HepG2 (cell line): ENCODE measurements around the gene IL22RA1. TPM values are rescaled to one million over a fixed set of nuclear protein-coding genes. Genes with fewer than 3 reads are reported as not detected.
A peak's percentile ranks its signal among the peaks of the same experiment; 100 is the strongest.

ENCODE experiments used
- FOXK1 ChIP-seq: sonication (generic); formaldehyde crosslinking; IDR thresholded peaks from 2 replicates; pipeline ENCODE4 v1.4.0; 2020; ENCODE audit warnings: low read depth, missing genetic modification reagents, borderline replicate concordance
- FOXM1 ChIP-seq: sonication (generic); formaldehyde crosslinking; IDR thresholded peaks from 2 replicates; pipeline ENCODE4 v1.5.0; 2020; ENCODE audit warnings: missing genetic modification reagents
- HMG20B ChIP-seq: conservative IDR thresholded peaks from 2 replicates; pipeline ENCODE4 v1.6.1; 2016; ENCODE audit warnings: missing genetic modification reagents, missing compliant biosample characterization
- HOXA5 ChIP-seq: sonication (generic); formaldehyde crosslinking; IDR thresholded peaks from 2 replicates; pipeline ENCODE4 v1.4.0; 2020; ENCODE audit warnings: missing genetic modification reagents
- MAFG ChIP-seq: sonication (generic); formaldehyde crosslinking; IDR thresholded peaks from 2 replicates; pipeline ENCODE4 v1.5.1; 2020; ENCODE audit warnings: mild to moderate bottlenecking, missing genetic modification reagents
- NFYB ChIP-seq: sonication (generic); formaldehyde crosslinking; IDR thresholded peaks from 2 replicates; pipeline ENCODE4 v1.4.0; 2020; ENCODE audit warnings: missing genetic modification reagents
- PAWR ChIP-seq: sonication (generic); formaldehyde crosslinking; IDR thresholded peaks from 2 replicates; pipeline ENCODE4 v1.4.0; 2020; ENCODE audit warnings: missing genetic modification reagents, mild to moderate bottlenecking, borderline replicate concordance
- SKI ChIP-seq: fragments of 450-650 bp; IDR thresholded peaks from one replicate; pipeline ENCODE4 v1.6.1; 2018; ENCODE audit warnings: mild to moderate bottlenecking; ENCODE audit not compliant: partially characterized antibody
- THRA ChIP-seq: sonication (generic); formaldehyde crosslinking; IDR thresholded peaks from 2 replicates; pipeline ENCODE4 v1.4.0; 2020; ENCODE audit warnings: missing genetic modification reagents, borderline replicate concordance
- XRCC5 ChIP-seq: fragments of 200-400 bp; formaldehyde crosslinking; optimal IDR thresholded peaks from 2 replicates; pipeline ENCODE3; 2017; ENCODE audit warnings: mild to moderate bottlenecking, low read length
- ZBTB7B ChIP-seq: sonication (generic); formaldehyde crosslinking; IDR thresholded peaks from 2 replicates; pipeline ENCODE4 v1.4.0; 2020; ENCODE audit warnings: missing genetic modification reagents
- ZNF121 ChIP-seq: sonication (generic); formaldehyde crosslinking; IDR thresholded peaks from 2 replicates; pipeline ENCODE4 v1.5.0; 2020; ENCODE audit warnings: mild to moderate bottlenecking, missing genetic modification reagents
- ZNF232 ChIP-seq: sonication (generic); formaldehyde crosslinking; IDR thresholded peaks from 2 replicates; pipeline ENCODE4 v1.4.0; 2020; ENCODE audit warnings: missing genetic modification reagents, borderline replicate concordance
- ZNF337 ChIP-seq: sonication (generic); formaldehyde crosslinking; IDR thresholded peaks from 2 replicates; pipeline ENCODE4 v1.5.1; 2020; ENCODE audit warnings: missing genetic modification reagents, low read depth, mild to moderate bottlenecking, borderline replicate concordance
- ZNF34 ChIP-seq: sonication (generic); formaldehyde crosslinking; IDR thresholded peaks from 2 replicates; pipeline ENCODE4 v1.4.0; 2020; ENCODE audit warnings: mild to moderate bottlenecking, missing genetic modification reagents, borderline replicate concordance
- ZNF510 ChIP-seq: sonication (generic); formaldehyde crosslinking; IDR thresholded peaks from 2 replicates; pipeline ENCODE4 v1.4.0; 2020; ENCODE audit warnings: low read depth, mild to moderate bottlenecking, missing genetic modification reagents
- polyA plus RNA-seq, 8 experiments: library from polyadenylated mRNA; depleted of rRNA in 3 of 8; stranded (reverse) in 7 of 8; unstranded in 1 of 8; fragments of >200 nt; fragmentation: Illumina TruSeq in 4 of 8; extraction: Trizol in 4 of 8; gene quantifications; 2 replicates each; pipeline versions ENCODE4 v1.2.1 to v1.2.3, GENCODE V29; 2011 to 2016; ENCODE audit warnings: low read depth in 4 of 8, missing spikeins in 1 of 8, mixed read lengths in 1 of 8; ENCODE audit not compliant: insufficient read depth in 1 of 8
- total RNA-seq, 5 experiments: library from RNA; depleted of rRNA; stranded (reverse); fragments of >200 nt; fragmentation: Illumina TruSeq; extraction: Trizol; gene quantifications; 2 replicates each; pipeline ENCODE4 v1.2.3, GENCODE V29; 2016; ENCODE audit warnings: low read depth in 1 of 5
- TF ChIP-seq, protein P1 (sequence below): sonication (generic); formaldehyde crosslinking; IDR thresholded peaks from one replicate; pipeline ENCODE4 v1.5.1; 2020; ENCODE audit warnings: mild to moderate bottlenecking, missing genetic modification reagents; ENCODE audit errors: not compliant biosample characterization
- TF ChIP-seq, protein P2 (sequence below): sonication (generic); formaldehyde crosslinking; IDR thresholded peaks from 2 replicates; pipeline ENCODE4 v1.5.0; 2020; ENCODE audit warnings: missing genetic modification reagents
- TF ChIP-seq, protein P3 (sequence below): IDR thresholded peaks from 2 replicates; pipeline ENCODE4 v1.6.1; 2012; ENCODE audit warnings: inconsistent platforms

The IL22RA1 gene
- total and polyA plus RNA-seq, 2 of the 13 experiments (the other 11 are each of a cell fraction or from before 2014, with no cell fraction given), result 4.4 to 10.2 TPM

GRCh38 chr1:24118410-24119242, 24.3 kb downstream of the IL22RA1 start (continued):
- TF ChIP-seq, protein P1, sequence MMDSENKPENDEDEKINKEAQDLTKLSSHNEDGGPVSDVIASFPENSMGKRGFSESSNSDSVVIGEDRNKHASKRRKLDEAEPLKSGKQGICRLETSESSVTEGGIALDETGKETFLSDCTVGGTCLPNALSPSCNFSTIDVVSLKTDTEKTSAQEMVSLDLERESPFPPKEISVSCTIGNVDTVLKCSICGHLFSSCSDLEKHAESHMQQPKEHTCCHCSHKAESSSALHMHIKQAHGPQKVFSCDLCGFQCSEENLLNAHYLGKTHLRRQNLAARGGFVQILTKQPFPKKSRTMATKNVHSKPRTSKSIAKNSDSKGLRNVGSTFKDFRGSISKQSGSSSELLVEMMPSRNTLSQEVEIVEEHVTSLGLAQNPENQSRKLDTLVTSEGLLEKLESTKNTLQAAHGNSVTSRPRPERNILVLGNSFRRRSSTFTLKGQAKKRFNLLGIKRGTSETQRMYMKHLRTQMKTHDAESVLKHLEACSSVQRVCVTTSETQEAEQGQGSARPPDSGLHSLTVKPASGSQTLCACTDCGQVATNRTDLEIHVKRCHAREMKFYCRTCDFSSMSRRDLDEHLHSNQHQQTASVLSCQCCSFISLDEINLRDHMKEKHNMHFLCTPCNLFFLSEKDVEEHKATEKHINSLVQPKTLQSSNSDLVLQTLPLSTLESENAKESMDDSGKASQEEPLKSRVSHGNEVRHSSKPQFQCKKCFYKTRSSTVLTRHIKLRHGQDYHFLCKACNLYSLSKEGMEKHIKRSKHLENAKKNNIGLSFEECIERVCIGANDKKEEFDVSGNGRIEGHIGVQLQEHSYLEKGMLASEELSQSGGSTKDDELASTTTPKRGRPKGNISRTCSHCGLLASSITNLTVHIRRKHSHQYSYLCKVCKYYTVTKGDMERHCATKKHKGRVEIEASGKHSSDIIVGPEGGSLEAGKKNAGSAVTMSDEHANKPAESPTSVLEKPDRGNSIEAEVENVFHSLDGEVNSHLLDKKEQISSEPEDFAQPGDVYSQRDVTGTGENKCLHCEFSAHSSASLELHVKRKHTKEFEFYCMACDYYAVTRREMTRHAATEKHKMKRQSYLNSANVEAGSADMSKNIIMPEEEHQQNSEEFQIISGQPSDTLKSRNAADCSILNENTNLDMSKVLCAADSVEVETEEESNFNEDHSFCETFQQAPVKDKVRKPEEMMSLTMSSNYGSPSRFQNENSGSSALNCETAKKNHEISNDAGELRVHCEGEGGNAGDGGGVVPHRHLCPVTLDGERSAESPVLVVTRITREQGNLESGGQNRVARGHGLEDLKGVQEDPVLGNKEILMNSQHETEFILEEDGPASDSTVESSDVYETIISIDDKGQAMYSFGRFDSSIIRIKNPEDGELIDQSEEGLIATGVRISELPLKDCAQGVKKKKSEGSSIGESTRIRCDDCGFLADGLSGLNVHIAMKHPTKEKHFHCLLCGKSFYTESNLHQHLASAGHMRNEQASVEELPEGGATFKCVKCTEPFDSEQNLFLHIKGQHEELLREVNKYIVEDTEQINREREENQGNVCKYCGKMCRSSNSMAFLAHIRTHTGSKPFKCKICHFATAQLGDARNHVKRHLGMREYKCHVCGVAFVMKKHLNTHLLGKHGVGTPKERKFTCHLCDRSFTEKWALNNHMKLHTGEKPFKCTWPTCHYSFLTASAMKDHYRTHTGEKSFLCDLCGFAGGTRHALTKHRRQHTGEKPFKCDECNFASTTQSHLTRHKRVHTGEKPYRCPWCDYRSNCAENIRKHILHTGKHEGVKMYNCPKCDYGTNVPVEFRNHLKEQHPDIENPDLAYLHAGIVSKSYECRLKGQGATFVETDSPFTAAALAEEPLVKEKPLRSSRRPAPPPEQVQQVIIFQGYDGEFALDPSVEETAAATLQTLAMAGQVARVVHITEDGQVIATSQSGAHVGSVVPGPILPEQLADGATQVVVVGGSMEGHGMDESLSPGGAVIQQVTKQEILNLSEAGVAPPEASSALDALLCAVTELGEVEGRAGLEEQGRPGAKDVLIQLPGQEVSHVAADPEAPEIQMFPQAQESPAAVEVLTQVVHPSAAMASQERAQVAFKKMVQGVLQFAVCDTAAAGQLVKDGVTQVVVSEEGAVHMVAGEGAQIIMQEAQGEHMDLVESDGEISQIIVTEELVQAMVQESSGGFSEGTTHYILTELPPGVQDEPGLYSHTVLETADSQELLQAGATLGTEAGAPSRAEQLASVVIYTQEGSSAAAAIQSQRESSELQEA, result no peak
- TF ChIP-seq MAFG (CRISPR knock-in tag) (no peak), XRCC5 (no peak), ZNF232 (CRISPR knock-in tag) (no peak), FOXK1 (peak; percentile 82; the same call in 1 of the 2 replicates), ZNF121 (CRISPR knock-in tag) (no peak), ZNF337 (CRISPR knock-in tag) (no peak), HMG20B (CRISPR knock-in tag) (no peak; the same call in 1 of the 2 replicates), PAWR (CRISPR knock-in tag) (no peak), ZNF34 (CRISPR knock-in tag) (no peak), NFYB (CRISPR knock-in tag) (no peak), THRA (peak; percentile 67; the same call in 1 of the 2 replicates), FOXM1 (CRISPR knock-in tag) (no peak), ZBTB7B (CRISPR knock-in tag) (no peak), ZNF510 (CRISPR knock-in tag) (no peak), SKI (peak; percentile 56), HOXA5 (CRISPR knock-in tag) (no peak)
- TF ChIP-seq, protein P2, sequence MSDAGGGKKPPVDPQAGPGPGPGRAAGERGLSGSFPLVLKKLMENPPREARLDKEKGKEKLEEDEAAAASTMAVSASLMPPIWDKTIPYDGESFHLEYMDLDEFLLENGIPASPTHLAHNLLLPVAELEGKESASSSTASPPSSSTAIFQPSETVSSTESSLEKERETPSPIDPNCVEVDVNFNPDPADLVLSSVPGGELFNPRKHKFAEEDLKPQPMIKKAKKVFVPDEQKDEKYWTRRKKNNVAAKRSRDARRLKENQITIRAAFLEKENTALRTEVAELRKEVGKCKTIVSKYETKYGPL (CRISPR knock-in tag), result no peak
- TF ChIP-seq, protein P3, sequence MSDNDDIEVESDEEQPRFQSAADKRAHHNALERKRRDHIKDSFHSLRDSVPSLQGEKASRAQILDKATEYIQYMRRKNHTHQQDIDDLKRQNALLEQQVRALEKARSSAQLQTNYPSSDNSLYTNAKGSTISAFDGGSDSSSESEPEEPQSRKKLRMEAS, result peak; percentile 30; the same call in 1 of the 2 replicates
